ENCODE data around the gene HELZ.
A peak's percentile ranks its signal among the peaks of the same experiment; 100 is the strongest.
"Not testable (repeated sequence)": the region's sequence is repeated elsewhere in the genome, so short reads cannot be mapped to it uniquely, and the experiment has no call there.

HELZ gene

GRCh38 chr17:67262435-67263117 lies 17.6 kb upstream of the HELZ start:
- peaks cover 17% of the 10 kb centered on the region for H3K4me1 ChIP-seq (ENCODE audit: control insufficient read depth, insufficient read depth, low read length)
- no peak overlapping the region for H3K4me3 ChIP-seq (ENCODE audit: low read length)
- no peaks in the 10 kb centered on the region for H3K36me3 ChIP-seq (ENCODE audit: insufficient read depth, low read length)
- no peak overlapping the region for H3K9ac ChIP-seq (ENCODE audit: low read depth, low read length)
- H3K4me2 ChIP-seq (ENCODE audit: low read length), result no peak overlapping the region
- no peaks in the 10 kb centered on the region for H3K27me3 ChIP-seq (ENCODE audit: control insufficient read depth, insufficient read depth, low read length)
- no peaks in the 10 kb centered on the region for H3K9me3 ChIP-seq (replicated peaks; ENCODE audit: low read length)

DNA sequence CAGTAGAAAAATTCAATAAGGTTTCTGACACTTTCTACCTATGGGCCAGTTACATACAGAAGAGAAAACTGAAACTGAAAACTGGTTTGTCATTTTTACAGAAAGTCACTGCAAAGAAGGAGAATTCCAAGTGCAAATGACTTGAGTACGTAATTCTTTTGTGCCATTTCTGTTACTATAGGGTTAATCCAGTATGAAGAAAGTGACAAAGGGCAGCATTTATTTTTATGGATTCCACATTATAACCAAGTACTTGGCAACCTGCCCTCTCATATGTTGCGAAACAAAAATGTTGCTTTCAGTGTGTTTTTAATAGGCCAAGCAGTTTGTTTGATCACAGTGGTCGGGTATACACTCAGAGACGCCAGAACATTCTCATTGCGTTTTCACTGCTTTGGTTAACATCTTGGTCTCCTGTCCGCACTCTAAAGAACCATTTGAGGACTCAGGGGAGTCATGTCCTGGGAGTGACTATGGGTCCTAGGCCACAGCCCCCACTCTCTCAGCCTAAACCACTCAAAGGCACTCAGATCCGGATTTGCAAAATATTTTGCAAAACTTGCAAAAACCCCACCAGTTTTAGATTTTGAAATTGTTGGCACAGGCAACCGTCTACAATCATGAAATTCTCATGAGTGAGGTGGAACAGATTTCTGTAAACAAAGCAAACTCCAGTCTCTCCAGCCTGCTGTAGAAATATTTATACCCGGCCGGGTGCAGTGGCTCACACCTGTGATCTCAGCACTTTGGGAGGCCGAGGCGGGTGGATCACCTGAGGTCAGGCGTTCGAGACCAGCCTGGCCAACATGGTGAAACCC lies 15.4 kb upstream of the HELZ start:
- no peaks in the 10 kb centered on the region for H3K27me3 ChIP-seq (ENCODE audit: control insufficient read depth, insufficient read depth, low read length)
- peaks cover 19% of the 10 kb centered on the region for H3K4me1 ChIP-seq (ENCODE audit: control insufficient read depth, insufficient read depth, low read length)
- H3K9ac ChIP-seq (ENCODE audit: low read depth, low read length), result no peak overlapping the region
- no peaks in the 10 kb centered on the region for H3K9me3 ChIP-seq (replicated peaks; ENCODE audit: low read length)
- H3K4me3 ChIP-seq (ENCODE audit: low read length), result no peak overlapping the region
- H3K4me2 ChIP-seq (ENCODE audit: low read length), result peak overlapping the region; percentile 56
- H3K36me3 ChIP-seq (ENCODE audit: insufficient read depth, low read length), result no peaks in the 10 kb centered on the region

DNA sequence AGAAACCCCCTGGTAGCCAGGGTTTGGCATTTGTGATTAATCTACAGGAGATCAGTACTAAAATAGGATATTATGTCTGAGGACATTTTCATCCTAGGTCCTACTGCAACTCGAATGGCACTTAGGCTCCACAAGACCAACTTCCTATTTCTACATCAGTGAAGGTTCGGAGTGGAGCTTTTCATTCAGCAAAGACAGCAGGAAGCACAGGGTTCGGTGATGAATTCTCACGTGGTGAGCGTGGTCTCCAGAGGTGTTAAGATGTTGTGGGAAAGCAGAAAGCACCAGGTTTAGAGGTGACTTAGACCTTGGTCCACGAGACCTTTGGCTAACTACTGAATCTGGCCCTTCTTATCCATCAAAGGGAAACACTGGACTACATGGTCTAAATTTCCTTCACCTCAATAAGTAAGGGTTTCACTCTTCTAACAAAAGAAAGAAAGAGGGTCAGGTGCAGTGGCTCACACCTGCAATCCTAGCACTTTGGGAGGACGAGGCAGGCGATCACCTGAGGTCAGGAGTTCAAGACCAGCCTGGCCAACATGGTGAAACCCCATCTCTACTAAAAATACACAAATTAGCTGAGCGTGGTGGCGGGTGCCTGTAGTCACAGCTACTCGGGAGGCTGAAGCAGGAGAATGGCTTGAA lies 13.9 kb upstream of the HELZ start:
- H3K4me1 ChIP-seq (ENCODE audit: control insufficient read depth, insufficient read depth, low read length), result peaks cover 19% of the 10 kb centered on the region
- H3K4me2 ChIP-seq (ENCODE audit: low read length), result no peak overlapping the region
- no peaks in the 10 kb centered on the region for H3K27me3 ChIP-seq (ENCODE audit: control insufficient read depth, insufficient read depth, low read length)
- no peaks in the 10 kb centered on the region for H3K9me3 ChIP-seq (replicated peaks; ENCODE audit: low read length)
- H3K4me3 ChIP-seq (ENCODE audit: low read length), result no peak overlapping the region
- H3K9ac ChIP-seq (ENCODE audit: low read depth, low read length), result no peak overlapping the region
- no peaks in the 10 kb centered on the region for H3K36me3 ChIP-seq (ENCODE audit: insufficient read depth, low read length)

DNA sequence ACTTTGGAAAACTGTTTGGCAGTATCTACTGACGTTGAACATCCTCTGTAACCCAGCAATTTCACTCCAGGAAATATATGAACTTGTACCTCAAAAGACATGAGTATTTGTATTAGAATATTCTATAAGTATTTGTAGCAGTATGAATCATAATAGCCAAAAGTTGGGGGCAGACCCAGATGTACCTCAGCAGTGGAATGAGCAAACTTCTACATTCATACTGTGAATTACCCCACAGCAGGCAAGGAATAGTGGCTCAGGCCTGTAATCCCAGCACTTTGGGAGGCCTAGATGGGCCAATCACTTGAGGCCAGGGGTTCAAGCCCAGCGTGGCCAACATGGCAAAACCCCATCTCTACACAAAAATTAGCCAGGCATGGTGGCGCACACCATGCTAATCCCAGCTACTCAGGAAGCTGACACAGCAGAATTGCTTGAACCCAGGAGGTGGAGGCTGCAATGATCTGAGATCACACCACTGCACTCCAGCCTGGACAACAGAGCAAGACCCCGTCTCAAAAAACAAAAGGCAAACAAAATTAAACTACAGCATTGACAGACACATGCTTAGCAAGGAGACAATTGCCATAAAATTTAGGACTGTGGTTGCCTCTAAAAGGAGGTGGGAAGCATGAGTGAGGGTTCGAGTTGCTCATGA lies 11.2 kb upstream of the HELZ start:
- Histone ChIP-seq H3K9me3 (replicated peaks; ENCODE audit: low read length) (no peaks in the 10 kb centered on the region), H3K9ac (ENCODE audit: low read depth, low read length) (no peak overlapping the region), H3K4me3 (ENCODE audit: low read length) (no peak overlapping the region), H3K36me3 (ENCODE audit: insufficient read depth, low read length) (no peaks in the 10 kb centered on the region), H3K27me3 (ENCODE audit: control insufficient read depth, insufficient read depth, low read length) (no peaks in the 10 kb centered on the region), H3K4me2 (ENCODE audit: low read length) (no peak overlapping the region), H3K4me1 (ENCODE audit: control insufficient read depth, insufficient read depth, low read length) (peaks cover 24% of the 10 kb centered on the region)

DNA sequence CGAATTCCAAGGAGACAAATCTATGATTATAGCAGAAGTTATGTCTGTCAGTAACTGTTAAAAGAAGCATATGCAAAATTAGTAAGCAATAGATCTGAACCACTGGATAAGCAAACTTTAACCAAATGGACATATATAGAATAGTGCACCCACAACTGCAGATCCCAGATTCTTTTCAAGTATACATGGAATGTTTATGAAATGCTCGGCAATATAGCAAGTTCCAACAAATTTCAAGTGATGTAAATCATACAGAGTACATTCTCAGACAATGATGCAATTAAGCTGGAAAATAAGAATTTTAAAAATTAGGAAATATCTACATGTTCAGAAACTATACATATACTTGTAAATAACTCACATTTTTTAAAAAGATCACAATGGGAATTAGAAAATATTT lies 8.4 kb upstream of the HELZ start:
- H3K36me3 ChIP-seq (ENCODE audit: insufficient read depth, low read length), result no peaks in the 10 kb centered on the region
- H3K9ac ChIP-seq (ENCODE audit: low read depth, low read length), result no peak overlapping the region
- H3K27me3 ChIP-seq (ENCODE audit: control insufficient read depth, insufficient read depth, low read length), result no peaks in the 10 kb centered on the region
- H3K4me2 ChIP-seq (ENCODE audit: low read length), result peak overlapping the region; percentile 19
- H3K9me3 ChIP-seq (replicated peaks; ENCODE audit: low read length), result no peaks in the 10 kb centered on the region
- H3K4me3 ChIP-seq (ENCODE audit: low read length), result no peak overlapping the region
- peaks cover 13% of the 10 kb centered on the region for H3K4me1 ChIP-seq (ENCODE audit: control insufficient read depth, insufficient read depth, low read length)

DNA sequence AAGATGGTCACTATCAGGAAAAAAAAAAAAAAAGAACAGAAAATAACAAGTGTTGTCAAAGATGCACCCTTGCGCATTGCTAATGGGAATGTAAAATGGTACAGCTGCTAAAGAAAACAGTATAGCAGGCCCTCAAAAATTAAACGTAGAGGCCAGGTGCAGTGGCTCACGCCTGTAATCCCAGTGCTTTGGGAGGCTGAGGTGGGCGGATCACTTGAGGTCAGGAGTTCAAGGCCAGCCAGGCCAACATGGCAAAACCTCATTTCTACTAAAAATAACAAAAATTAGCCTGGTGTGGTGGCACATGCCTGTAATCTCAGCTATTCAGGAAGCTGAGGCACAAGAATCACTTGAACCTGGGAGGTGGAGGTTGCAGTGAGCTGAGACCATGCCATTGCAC lies 6.6 kb upstream of the HELZ start:
- not testable (repeated sequence) for H3K4me3 ChIP-seq (ENCODE audit: low read length)

GRCh38 chr17:67248291-67248690 lies 3.3 kb upstream of the HELZ start:
- Histone ChIP-seq H3K4me1 (ENCODE audit: control insufficient read depth, insufficient read depth, low read length) (peaks cover 17% of the 10 kb centered on the region), H3K4me2 (ENCODE audit: low read length) (no peak overlapping the region), H3K36me3 (ENCODE audit: insufficient read depth, low read length) (no peaks in the 10 kb centered on the region), H3K27me3 (ENCODE audit: control insufficient read depth, insufficient read depth, low read length) (no peaks in the 10 kb centered on the region), H3K9me3 (replicated peaks; ENCODE audit: low read length) (no peaks in the 10 kb centered on the region), H3K4me3 (ENCODE audit: low read length) (no peak overlapping the region), H3K9ac (ENCODE audit: low read depth, low read length) (no peak overlapping the region)

More for the DNA sequence above, 6.6 kb upstream of the HELZ start:
- not testable (repeated sequence) for H3K4me1 ChIP-seq (ENCODE audit: control insufficient read depth, insufficient read depth, low read length); H3K4me2 ChIP-seq (ENCODE audit: low read length); H3K9me3 ChIP-seq (replicated peaks; ENCODE audit: low read length); H3K27me3 ChIP-seq (ENCODE audit: control insufficient read depth, insufficient read depth, low read length); H3K9ac ChIP-seq (ENCODE audit: low read depth, low read length); H3K36me3 ChIP-seq (ENCODE audit: insufficient read depth, low read length)

- Histone ChIP-seq H3K9ac (ENCODE audit: low read depth, low read length) (no peak overlapping the region), H3K27me3 (ENCODE audit: control insufficient read depth, insufficient read depth, low read length) (no peaks in the 10 kb centered on the region), H3K4me3 (ENCODE audit: low read length) (no peak overlapping the region), H3K4me1 (ENCODE audit: control insufficient read depth, insufficient read depth, low read length) (peaks cover 15% of the 10 kb centered on the region), H3K4me2 (ENCODE audit: low read length) (no peak overlapping the region), H3K36me3 (ENCODE audit: insufficient read depth, low read length) (no peaks in the 10 kb centered on the region), H3K9me3 (replicated peaks; ENCODE audit: low read length) (no peaks in the 10 kb centered on the region)
Measured at GRCh38 chr17:67247416-67247900, 2.5 kb upstream of the HELZ start.

GRCh38 chr17:67246653-67247415 lies 1.8 kb upstream of the HELZ start:
- H3K4me2 ChIP-seq (ENCODE audit: low read length), result peak overlapping the region; percentile 85
- no peaks in the 10 kb centered on the region for H3K27me3 ChIP-seq (ENCODE audit: control insufficient read depth, insufficient read depth, low read length)
- peak overlapping the region; percentile 84 for H3K4me3 ChIP-seq (ENCODE audit: low read length)
- H3K9me3 ChIP-seq (replicated peaks; ENCODE audit: low read length), result no peaks in the 10 kb centered on the region
- no peaks in the 10 kb centered on the region for H3K36me3 ChIP-seq (ENCODE audit: insufficient read depth, low read length)
- H3K9ac ChIP-seq (ENCODE audit: low read depth, low read length), result no peak overlapping the region
- peaks cover 15% of the 10 kb centered on the region for H3K4me1 ChIP-seq (ENCODE audit: control insufficient read depth, insufficient read depth, low read length)

GRCh38 chr17:67246403-67246652 lies 1.3 kb upstream of the HELZ start:
- no peaks in the 10 kb centered on the region for H3K27me3 ChIP-seq (ENCODE audit: control insufficient read depth, insufficient read depth, low read length)

More at GRCh38 chr17:67246403-67246652, 1.3 kb upstream of the HELZ start:
- peak overlapping the region; percentile 84 for H3K4me3 ChIP-seq (ENCODE audit: low read length)
- peak overlapping the region; percentile 85 for H3K4me2 ChIP-seq (ENCODE audit: low read length)
- peaks cover 15% of the 10 kb centered on the region for H3K4me1 ChIP-seq (ENCODE audit: control insufficient read depth, insufficient read depth, low read length)
- peak overlapping the region; percentile 92 for H3K9ac ChIP-seq (ENCODE audit: low read depth, low read length)
- H3K36me3 ChIP-seq (ENCODE audit: insufficient read depth, low read length), result no peaks in the 10 kb centered on the region
- no peaks in the 10 kb centered on the region for H3K9me3 ChIP-seq (replicated peaks; ENCODE audit: low read length)
